CD4-positive, alpha-beta T cell treated with Interleukin-10 for 1 hour (primary cell): Measurements from ENCODE around the gene ABCA1.

Experiments used
- DNase-seq: peaks from one replicate; pipeline ENCODE4 v3.0.0-alpha.2; 2020

ABCA1 gene

DNA sequence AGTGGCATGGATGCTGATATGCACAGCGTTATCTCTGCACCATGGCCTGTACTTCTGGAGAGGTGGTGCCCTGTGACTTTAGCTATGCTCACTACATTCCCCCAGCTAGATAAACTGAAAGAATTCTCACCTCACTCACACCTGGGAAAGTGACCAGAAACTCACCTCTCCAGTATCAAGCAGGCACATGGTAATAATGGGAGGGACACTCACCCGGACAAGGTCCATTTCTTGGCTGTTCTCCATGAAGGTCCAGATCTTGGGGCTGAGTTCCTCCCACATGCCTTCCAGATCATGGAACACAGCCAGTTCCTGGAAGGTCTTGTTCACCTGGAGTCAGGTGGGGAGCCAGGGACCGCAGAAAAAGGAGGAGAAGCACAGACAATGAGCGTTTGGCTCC lies 91.2 kb downstream of the ABCA1 start:
- DNase-seq: no peak

DNA sequence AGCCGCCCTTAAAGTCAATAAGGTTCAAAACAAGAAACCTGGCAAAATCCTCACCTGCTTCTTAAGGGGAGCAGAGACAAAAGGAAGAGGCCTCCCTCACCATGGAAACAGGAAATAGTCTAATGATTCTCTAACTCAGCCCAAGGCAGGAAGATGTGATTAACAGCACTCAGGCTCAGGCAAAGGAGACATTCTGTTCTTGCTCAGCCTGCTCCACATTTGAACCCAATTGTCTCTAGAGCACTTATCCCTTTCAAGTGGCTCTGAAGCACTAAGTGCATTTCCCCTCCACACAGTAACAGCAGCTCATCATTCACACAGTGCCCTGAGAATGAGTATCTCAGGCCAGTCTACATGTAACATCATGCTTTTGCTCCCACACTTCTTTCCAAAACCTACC lies 91.7 kb downstream of the ABCA1 start:
- no peak for DNase-seq

DNA sequence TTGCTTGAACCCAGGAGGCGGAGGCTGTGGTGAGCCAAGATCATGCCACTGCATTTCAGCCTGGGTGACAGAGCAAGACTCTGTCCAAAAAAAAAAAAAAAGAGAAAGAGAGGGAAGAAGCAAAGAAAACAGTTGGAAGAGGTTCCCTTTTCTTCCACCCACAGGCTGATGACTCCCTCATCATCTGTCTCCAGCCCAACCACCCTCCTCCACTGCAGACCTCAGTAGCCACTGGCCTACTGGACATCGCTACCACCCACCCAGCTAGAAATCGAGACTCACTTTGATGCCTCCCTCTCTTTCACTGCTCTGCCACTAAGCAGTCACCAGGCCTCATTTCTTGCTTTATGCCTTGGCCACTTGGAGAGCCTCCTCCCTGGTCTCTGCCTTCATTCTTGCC lies 92.8 kb downstream of the ABCA1 start:
- no peak for DNase-seq

DNA sequence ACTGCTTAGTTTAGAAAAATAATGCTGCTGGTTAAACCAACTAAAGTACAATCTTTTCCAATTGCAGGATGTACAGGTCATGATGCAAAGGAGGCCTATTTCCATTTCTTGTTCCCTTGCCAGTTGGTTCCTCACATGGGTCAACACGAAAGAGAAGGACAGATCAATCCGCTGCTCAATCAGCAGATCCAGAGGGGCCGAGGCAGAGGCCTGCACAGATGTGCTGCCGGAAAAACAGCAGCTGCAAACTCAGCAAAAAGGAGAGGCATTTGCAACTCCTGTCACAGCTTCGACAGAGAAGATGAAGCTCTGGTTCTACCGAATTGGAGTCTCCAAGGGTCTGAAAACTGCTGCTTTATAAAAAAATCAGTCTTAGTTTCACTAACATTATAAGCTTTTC lies 94.3 kb downstream of the ABCA1 start:
- no peak for DNase-seq

DNA sequence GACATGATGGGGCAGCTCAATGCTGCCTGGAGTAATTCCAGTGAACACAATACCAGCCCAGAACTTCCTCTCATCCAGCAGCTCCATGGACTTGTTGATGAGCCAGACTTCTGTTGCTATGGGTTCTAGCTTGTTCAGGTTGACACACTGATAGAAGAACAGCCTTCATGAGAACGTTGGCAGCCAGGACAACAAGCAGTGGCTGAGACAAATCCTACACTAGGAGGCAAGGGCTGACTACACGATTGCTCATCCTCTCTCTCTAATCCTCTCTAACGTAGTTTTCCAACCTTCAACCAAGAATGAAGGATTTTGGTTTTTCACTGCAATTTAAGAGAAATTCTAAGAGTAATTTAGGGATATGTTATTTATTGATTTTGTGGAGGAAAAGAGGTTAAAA lies 96.3 kb downstream of the ABCA1 start:
- DNase-seq: no peak

DNA sequence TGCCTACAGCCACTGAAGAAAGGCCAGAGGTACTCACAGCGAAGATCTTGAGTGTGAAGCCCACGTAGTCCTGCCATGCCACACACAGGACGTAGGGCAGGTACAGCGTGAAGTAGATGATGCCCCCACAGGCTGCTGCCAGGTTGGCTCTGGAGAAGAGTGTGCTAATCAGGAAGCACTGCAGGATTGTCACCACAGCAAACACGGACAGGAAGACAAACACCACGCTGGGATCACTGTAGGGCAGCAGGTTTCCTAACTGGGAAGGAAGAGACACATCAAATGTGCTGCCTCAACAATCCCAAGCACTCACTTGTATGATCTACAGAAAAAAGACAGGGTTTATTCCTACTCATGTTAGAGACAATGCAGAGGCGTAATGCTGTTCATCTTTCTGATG lies 101.0 kb downstream of the ABCA1 start:
- DNase-seq: no peak

DNA sequence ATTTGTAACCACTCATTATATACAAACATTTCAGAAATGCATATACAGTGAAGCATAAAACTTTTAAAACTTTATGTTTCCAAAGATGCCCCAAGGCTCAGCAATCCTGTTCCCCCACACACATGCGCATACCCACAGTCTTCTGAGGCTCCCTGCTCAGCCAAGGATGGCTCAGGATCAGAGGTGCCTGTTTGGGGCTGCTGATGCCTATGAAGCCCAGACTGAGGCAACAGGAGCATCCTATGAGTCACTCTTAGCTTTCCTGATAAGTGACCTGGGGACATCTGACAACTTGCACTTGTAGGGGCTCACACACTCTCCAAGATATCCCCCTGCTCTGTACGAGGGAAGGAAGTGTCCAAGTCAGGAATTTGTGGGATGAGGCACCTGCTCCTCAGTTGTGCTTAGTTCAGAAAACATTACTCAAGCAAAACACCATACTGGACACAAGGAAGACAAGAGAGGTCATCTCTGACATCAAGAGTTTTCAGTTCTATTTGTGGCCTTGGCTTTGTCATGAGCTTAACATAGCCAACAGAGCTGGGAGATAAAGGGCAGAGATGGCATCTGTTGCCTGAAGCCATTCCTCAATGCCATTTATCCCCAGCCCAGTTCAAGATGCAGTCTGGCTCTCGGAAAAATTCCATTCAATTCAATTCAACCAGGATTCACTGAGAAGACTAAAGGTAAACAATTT lies 101.7 kb downstream of the ABCA1 start:
- DNase-seq: no peak

DNA sequence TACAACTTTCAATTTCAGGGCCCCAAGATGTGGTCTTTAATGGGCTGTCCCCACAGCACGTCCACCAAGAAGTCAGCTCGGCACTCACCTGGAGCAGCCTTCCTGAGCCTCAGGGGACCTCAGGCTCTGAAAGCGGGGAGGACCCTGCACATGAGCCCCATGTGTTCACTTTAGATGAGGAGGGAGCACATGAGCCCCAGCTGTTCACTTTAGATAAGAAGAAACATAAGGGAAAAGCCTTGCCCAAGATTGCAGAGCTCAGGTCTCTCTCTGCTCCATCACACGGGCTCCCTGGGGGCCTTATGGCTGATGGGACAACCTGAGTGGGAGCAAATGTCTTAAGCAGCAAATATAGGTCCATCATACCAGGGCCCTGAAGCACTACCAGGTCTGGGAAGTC lies 107.6 kb downstream of the ABCA1 start:
- DNase-seq: no peak

DNA sequence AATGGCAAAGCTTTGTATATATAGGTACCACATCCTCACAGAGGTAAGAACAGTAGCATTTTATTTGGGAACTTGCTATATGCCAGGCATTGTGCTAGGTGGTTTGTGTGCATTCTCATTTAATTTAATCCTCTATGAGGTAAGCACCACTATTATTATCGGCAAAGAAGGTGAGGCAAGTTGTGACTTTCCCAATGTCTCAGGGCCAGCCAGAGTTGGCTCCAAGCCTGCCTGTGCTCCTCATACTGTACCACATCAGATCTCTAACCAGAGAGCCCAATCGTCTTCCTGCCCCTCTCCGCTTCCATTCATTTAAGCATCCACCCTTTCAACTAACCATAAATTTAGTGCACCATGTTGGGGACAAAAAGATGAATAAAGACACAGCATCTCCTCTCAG lies 108.9 kb downstream of the ABCA1 start:
- DNase-seq: no peak

DNA sequence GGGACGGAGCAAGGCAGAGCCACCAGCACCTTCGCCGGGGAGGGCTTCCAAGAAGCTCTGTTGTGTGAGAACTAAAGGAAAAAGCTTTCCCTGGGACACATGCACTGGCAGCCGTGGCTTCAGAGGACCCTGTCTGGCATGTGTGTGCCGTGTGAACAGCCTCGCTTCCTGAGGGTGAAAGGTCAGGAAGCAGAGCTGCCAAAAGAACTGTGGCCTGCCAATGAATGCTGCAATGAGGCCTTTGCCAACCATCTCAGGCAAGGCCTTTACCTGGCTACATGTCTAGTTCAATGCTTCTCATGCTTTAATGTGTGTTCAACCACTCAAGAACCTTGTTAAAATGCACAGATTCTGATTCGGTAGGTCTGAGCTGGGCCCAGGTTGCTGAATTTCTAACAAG lies 110.5 kb downstream of the ABCA1 start:
- no peak for DNase-seq

DNA sequence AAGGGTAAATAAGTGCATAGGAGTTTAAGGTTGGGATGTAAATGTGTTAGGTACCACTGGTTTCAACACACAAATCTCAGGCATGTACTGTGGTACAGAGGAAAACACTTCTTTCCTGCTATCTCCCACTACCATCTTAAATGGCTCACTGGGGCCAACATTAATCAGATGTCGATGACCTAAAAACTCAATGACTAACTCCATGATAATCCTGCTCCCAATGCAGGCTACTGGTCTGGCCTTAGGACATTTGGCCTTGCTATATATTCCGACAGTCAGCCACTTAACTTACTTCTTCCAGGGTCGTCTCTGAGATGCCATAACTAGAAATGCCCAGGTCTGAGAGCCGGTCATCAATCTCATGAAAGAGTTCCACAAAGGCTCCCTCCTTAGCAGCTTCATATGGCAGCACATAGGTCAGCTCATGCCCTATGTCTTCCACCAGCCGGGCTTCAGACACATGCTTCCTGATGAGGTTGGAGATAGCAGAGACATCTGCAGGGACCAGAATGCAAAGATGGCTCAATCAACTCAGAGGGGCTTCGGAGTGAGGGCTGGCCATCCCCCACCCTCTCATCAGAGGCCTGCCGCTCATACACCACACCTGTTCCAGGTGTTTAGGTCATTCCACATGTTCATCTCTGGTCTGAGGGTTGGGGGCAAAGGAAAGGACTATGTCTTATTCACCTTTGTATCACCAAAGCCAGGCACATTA lies 111.9 kb downstream of the ABCA1 start:
- DNase-seq: no peak

DNA sequence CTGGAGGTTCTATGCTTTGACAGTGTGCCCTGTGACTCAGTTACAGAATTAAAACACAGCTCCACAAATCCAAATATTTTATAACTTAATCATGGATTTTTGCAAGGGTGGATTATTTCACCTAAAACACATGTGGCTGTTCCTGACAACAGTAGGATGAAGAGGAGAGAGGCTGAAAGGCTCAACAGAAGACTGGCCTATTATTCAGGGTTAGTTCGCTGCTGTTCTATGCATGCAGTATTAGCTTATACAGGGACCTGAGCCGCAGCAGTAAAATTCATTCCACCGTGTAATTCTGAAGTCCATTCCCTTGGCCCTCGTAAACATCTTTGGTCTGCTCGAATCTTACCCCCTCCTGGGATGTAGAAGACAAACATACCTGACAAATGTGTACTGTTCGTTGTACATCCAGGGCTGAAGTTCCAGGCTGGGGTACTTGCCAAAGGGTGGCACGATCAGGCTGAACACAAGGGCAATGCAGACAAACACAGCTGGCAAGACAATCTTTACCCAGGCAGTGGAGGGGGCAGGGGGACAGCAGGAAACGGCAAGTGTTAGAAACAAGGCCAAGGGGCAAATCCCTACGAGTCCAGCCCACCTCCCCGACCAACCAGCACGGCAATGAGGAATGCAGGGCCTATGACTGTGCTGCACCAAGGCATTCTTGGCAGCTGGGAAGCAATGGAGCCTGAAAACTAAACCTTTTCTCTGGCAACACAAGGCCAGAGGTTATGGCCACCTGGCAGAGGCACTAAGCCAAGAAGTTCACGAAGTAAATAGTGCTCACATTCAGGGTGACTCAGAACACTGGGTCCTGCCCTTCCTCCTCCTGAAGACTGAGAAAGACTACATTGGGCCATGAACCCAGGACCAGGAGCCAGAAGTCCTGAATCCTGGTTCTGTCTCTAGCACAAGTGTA lies 117.3 kb downstream of the ABCA1 start:
- no peak for DNase-seq

DNA sequence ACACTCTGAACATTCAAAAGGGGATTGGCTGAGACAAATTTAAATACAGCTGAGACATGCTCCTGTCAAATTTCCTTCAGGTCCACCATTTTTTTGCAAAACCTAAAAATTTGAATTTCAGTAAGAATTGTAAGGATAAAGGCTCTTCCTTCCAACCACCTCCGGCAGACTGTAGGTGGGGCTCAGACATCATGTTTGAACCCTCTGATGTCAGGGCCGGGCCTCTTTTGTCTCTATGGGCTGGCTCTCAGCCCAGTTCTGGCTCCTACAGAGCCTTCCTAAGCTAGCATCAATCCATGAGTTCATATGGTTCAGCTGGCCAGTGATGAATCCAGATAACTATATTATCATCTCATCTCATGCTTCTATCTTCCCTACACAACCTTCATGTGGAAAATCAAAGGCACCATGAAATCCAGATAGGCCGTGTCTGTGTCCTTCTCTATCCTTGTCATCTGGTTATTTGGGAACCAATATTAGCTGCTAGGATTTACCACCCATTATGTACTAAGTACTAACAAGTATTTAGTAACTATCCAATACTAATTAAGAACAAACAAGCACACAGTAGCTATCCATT lies 119.8 kb downstream of the ABCA1 start:
- no peak for DNase-seq

DNA sequence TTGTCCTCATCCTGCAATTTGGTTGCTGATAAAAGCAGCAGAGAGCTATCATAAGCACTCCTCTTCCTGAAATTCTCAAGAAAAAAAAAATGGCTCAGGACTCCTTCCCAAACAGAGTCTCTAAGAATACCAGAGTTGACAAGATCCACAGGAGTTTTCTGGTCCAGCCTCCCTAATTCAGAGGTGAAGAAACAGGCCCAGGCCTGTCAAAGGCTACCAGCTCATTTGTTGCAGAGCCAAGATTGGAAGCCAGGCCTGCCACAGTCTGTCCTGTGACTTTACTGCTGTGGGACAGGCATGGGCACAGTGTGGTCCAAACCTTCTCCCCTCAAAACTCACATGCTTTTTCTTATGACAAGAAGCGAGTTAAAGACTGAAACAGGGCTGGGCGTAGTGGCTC lies 122.5 kb downstream of the ABCA1 start:
- DNase-seq: no peak

DNA sequence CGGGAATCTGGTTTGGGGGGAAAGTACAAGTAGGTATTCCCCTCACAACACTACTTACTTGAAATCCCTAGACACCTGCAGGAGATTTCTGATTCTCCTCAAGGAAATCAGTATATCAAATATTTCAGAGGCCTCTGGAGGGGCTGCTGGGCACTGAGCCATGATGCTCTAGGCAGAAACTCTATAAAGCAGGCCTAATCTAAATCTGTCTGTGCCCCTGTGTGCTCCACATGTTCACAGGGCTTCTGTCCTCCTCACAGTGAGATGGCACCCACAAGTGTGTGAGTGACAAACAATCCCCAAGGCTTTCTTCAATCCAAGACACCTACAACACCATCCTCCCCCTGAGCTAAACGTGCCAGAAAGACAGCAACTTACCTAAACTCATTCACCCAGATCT lies 125.0 kb downstream of the ABCA1 start:
- no peak for DNase-seq

DNA sequence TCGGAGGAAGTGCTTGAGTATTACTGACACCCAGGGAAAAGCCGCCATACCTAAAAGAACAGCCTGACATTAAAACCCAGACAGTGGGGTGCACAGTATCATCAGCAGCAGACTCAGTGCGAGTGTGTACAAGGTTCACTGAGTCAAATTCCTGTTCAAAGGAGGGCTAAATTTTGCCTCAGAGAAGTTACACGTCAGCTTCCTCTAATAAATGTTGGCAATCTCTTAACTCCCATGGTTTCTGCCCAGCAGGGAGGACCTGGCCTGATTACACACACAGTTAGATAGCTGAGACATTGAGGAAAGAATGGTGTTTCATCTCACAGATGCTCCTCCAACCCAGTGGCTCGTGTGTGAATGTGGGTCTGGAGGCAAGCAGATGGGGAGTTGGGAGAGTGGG lies 125.8 kb downstream of the ABCA1 start:
- DNase-seq: no peak

DNA sequence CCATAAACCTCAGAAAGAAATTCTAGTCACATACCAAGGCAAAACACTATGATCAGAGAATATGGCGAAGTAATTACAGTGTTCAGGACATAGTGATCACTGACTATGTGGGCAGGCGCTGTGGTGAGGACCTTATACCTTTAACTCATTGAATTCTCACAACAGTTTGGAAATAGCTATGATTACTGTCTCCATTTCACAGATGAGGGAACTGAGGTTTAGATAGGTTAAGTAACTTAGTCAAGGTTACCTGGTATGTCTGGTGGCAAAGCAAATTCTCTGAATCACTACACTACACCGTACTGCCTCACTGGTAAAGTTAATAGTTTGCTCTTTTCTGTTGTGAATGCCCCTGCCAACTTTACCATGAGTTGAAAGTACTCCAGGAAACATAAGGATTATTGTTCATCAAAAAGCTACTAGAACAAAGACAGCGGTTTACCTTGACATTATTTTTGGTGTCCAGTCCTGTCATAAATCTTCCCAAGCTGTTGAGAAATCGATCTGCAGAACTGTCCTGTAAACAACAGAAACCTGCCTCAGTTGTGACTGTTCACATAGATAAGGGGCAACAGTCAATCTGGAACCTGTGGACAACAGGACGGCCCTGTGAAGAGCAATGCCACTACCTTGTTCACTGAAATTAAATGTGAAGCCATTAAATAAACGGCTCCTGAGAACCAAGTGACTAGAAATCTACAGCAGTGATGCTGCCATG lies 127.7 kb downstream of the ABCA1 start:
- DNase-seq: no peak

DNA sequence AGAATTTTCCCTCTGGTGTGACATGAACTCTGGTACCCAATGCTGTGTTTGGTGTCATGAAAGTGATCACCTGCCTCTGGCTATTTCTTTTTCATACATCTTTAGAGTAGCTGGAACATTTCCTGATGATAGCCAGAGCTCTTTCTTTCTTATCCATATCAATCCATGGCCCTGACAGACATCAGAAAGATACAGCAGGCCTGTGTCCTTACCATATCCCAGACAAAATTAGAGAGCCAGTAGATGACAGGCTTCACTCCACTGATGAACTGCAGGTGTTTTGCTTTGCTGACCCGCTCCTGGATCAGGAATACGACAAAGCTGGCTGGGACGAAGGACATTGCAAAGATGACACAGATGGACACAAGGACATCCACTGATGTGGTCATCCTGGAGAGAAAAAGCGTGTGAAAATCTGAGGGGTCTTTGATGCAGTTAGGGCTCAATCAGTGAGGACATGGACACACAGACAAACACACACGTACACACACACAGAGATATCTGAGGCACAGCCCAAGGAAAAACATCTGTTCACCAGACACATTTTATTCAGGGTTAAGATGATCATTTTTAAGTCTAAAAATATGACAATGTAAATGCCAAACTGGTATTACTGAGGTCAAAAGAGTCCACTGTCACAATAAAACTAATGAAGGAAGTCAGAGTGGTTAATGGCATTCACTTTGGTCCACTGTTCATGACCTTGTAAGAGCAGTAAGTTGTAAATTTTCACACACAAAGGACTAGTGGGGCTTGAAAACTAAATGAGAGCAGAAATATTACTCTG lies 129.6 kb downstream of the ABCA1 start:
- DNase-seq: no peak

DNA sequence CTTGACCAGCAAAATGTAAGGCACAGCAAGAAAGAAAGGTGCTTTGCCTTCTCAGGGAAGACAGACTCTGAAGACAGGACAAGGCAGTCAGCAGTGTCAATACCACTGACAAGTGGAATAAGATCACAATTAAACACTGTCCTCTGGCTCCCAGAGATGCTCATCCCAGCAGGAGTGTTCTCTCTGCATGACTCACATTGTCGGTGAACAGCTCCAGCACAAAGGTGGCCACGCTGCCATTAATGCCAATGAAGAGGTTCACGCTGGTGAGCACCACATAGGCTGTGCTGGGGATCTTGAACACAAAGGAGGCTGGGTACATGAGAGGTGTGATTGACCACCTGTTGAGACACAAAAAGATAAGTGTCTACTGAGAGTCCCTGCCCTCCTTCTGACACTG lies 132.1 kb downstream of the ABCA1 start:
- no peak for DNase-seq

DNA sequence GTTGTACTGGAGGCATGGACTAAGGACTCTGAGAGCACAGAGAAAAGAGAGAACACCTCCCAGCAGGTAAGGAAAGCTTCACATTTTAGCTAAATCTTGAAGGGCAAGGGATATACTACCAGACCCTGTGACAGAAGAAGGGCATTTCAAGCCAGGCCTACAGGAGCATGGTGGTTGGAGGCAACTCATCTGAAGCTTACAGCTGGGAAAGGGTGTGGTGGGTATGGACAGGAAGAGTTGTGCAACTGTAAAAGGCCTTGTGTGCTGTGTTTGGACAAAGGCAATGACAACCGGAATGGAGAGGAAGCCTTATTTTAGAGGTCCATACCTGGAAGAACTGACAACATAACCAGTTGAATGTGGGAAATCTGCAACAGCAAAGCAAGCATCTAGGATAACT lies 132.9 kb downstream of the ABCA1 start:
- no peak for DNase-seq

DNA sequence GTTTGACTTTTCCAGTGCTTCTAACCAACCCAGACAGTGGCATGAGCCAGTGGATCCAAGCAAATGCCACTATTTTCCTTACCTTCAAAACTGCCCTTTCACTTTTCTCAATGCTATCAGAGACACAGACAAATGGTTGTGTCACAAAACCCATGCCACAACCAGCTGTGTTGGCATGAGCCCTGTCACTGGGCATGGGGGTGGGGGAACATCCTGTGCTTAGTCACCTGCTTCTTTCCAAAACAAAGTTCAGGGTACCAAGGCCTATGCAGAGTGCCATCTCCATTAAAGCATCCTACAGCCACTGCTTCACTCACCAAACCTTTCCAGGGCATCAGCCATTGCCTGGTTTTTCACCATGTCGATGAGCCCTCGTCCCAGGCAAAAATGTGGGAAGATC lies 133.9 kb downstream of the ABCA1 start:
- no peak for DNase-seq

DNA sequence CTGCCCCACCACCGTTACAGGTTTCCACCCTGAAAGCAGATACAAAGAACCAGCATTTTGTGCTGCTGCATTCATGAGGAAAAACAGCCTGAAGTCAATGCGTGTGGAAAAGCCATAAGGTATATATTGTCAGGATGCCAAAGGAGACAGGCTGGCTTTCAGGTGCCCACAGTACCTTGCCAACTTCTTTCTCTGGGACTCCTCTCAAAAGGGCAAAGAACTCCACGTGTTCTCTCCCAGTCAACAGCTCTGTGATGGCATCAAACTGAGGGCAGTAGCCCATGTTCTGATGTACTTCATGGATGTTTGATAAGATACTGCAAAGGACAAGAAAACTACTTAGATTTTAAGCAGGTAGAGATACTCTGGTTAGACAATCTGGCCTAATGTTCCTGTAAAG lies 139.7 kb downstream of the ABCA1 start:
- no peak for DNase-seq
